Right kidney (tissue), 1 donor: ENCODE measurements around the gene FMNL2.

Experiments
- DNase-seq: peaks from one replicate; pipeline ENCODE4 v3.0.0-alpha.2; 2016

Gene FMNL2

GRCh38 chr2:152532241-152532640, 197.3 kb downstream of the FMNL2 start:
- DNase-seq: no peak

GRCh38 chr2:152534460-152535135, 199.6 kb downstream of the FMNL2 start:
- no peak for DNase-seq

GRCh38 chr2:152537081-152537651, 202.2 kb downstream of the FMNL2 start:
- DNase-seq: no peak

- no peak for DNase-seq
Observed at GRCh38 chr2:152539424-152539823, 204.4 kb downstream of the FMNL2 start.

- DNase-seq: no peak
Observed at GRCh38 chr2:152541712-152542111, 206.7 kb downstream of the FMNL2 start.

GRCh38 chr2:152542337-152542994, 207.5 kb downstream of the FMNL2 start:
- no peak for DNase-seq

GRCh38 chr2:152542995-152543481, 208.1 kb downstream of the FMNL2 start:
- no peak for DNase-seq

- DNase-seq: no peak
Observed at GRCh38 chr2:152543717-152544116, 208.7 kb downstream of the FMNL2 start.

GRCh38 chr2:152544638-152545037, 209.7 kb downstream of the FMNL2 start:
- DNase-seq: no peak

- DNase-seq: no peak
Observed at GRCh38 chr2:152546230-152546837, 211.4 kb downstream of the FMNL2 start.

GRCh38 chr2:152548111-152548875, 213.3 kb downstream of the FMNL2 start:
- no peak for DNase-seq

GRCh38 chr2:152548996-152549395, 214.0 kb downstream of the FMNL2 start:
- no peak for DNase-seq

GRCh38 chr2:152549423-152549822, 214.4 kb downstream of the FMNL2 start:
- no peak for DNase-seq

GRCh38 chr2:152550386-152550785, 215.4 kb downstream of the FMNL2 start:
- DNase-seq: no peak

GRCh38 chr2:152552888-152553287, 217.9 kb downstream of the FMNL2 start:
- no peak for DNase-seq

- no peak for DNase-seq
Observed at GRCh38 chr2:152553518-152553917, 218.5 kb downstream of the FMNL2 start.

- no peak for DNase-seq
Observed at GRCh38 chr2:152555048-152555447, 220.1 kb downstream of the FMNL2 start.

GRCh38 chr2:152556506-152556905, 221.5 kb downstream of the FMNL2 start:
- no peak for DNase-seq

- DNase-seq: no peak
Observed at GRCh38 chr2:152557273-152557888, 222.4 kb downstream of the FMNL2 start.

GRCh38 chr2:152558158-152558984, 223.4 kb downstream of the FMNL2 start:
- no peak for DNase-seq

- DNase-seq: no peak
Observed at GRCh38 chr2:152559008-152559407, 224.0 kb downstream of the FMNL2 start.
